Endothelial cell of umbilical vein (primary cell): ENCODE data around the gene CIAPIN1. TPM values are rescaled to one million over a fixed set of nuclear protein-coding genes. Genes with fewer than 3 reads are reported as not detected.

Experiments used
- BruUV-seq: library from RNA; stranded (reverse); fragments of 400-500 nt; replicated peaks from 2 replicates; lab custom pipeline; 2021; lab: Mats Ljungman, UMichigan
- CTCF ChIA-PET: fragments of 300-600, 350-600 bp; sonication (Branson Sonifier 250); formaldehyde crosslinking; loops from one replicate; lab custom pipeline; 2021; ENCODE audit warnings: antibody characterized with exemption, inconsistent platforms; lab: Charles Lee
- POLR2A ChIA-PET: fragments of 300-600, 350-600 bp; sonication (Branson Sonifier 250); formaldehyde crosslinking; loops from one replicate; lab custom pipeline; 2021; ENCODE audit warnings: antibody characterized with exemption, inconsistent platforms; lab: Charles Lee
- DNase-seq: peaks from one replicate; pipeline ENCODE4 v3.0.0-alpha.2; 2011; ENCODE audit warnings: low read depth, low spot score
- FAIRE-seq: peaks from 2 replicates; lab custom pipeline; 2011; peaks lifted over from hg19 to GRCh38; lab: Jason Lieb, UNC
- H2AFZ ChIP-seq: 2 replicates; pipeline ENCODE4 v1.6.0; 2012; ENCODE audit warnings: low read depth, low read length, control low read depth, inconsistent platforms
- H3K27ac ChIP-seq: 2 replicates; pipeline ENCODE4 v1.5.1; 2011; ENCODE audit warnings: low read depth, mild to moderate bottlenecking, control low read depth, low read length, moderate library complexity; ENCODE audit not compliant: insufficient read depth
- H3K27me3 ChIP-seq, 2 experiments: 2 replicates each; pipeline versions ENCODE4 v1.6.0 to v1.6.1; 2011; ENCODE audit warnings: low read length in 2 of 2, mixed read lengths in 1 of 2; ENCODE audit not compliant: control insufficient read depth in 2 of 2, insufficient read depth in 2 of 2
- H3K36me3 ChIP-seq, 2 experiments: 2 replicates in 1 of 2; 3 replicates in 1 of 2; pipeline ENCODE4 v1.5.1; 2011; ENCODE audit warnings: low read length in 2 of 2, mild to moderate bottlenecking in 1 of 2, moderate library complexity in 1 of 2; ENCODE audit not compliant: control insufficient read depth in 2 of 2, insufficient read depth in 2 of 2; ENCODE audit errors: extremely low read depth in 1 of 2
- H3K4me1 ChIP-seq: 3 replicates; pipeline ENCODE4 v1.5.1; 2011; ENCODE audit warnings: mild to moderate bottlenecking, low read length; ENCODE audit not compliant: control insufficient read depth, insufficient read depth; ENCODE audit errors: extremely low read depth
- H3K4me2 ChIP-seq: 2 replicates; pipeline ENCODE4 v1.6.1; 2011; ENCODE audit warnings: low read length, control low read depth, mixed read lengths; ENCODE audit not compliant: insufficient read depth
- H3K4me3 ChIP-seq, 3 experiments: fragments of 200-600 bp in 1 of 3; sonication (generic), shearing (Covaris generic) in 1 of 3; replicated peaks in 1 of 3; 2 replicates each; pipeline ENCODE4 v1.5.1; 2011 to 2016; ENCODE audit warnings: control low read depth in 3 of 3, low read length in 3 of 3, mild to moderate bottlenecking in 2 of 3, inconsistent platforms in 1 of 3, low read depth in 1 of 3, moderate library complexity in 1 of 3; ENCODE audit not compliant: insufficient read depth in 1 of 3
- H3K79me2 ChIP-seq: 2 replicates; pipeline ENCODE4 v1.6.0; 2012; ENCODE audit warnings: low read length, inconsistent platforms; ENCODE audit not compliant: control insufficient read depth, insufficient read depth
- H3K9ac ChIP-seq: replicated peaks from 2 replicates; pipeline ENCODE3; 2011; ENCODE audit warnings: low read length, control low read depth; ENCODE audit not compliant: insufficient read depth; ENCODE audit errors: extremely low read depth
- H3K9me1 ChIP-seq: replicated peaks from 3 replicates; pipeline ENCODE4 v1.6.0; 2011; ENCODE audit warnings: mild to moderate bottlenecking, low read length; ENCODE audit not compliant: control insufficient read depth, insufficient read depth; ENCODE audit errors: extremely low read depth
- H3K9me3 ChIP-seq: replicated peaks from 2 replicates; pipeline ENCODE4 v1.5.1; 2012; ENCODE audit warnings: low read length, inconsistent platforms; ENCODE audit not compliant: control insufficient read depth, insufficient read depth
- H4K20me1 ChIP-seq: replicated peaks from 2 replicates; pipeline ENCODE3; 2011; ENCODE audit warnings: mild to moderate bottlenecking, low read length; ENCODE audit not compliant: control insufficient read depth, insufficient read depth; ENCODE audit errors: extremely low read depth
- CTCF ChIP-seq, 2 donors: IDR thresholded peaks; 1 replicate in 1 of 2; 2 replicates in 1 of 2; pipeline ENCODE4 v1.5.1; 2011; ENCODE audit warnings: low read length in 2 of 2, mild to moderate bottlenecking in 2 of 2, moderate library complexity in 2 of 2, control low read depth in 1 of 2, inconsistent platforms in 1 of 2, low read depth in 1 of 2; ENCODE audit not compliant: insufficient read depth in 1 of 2; ENCODE audit errors: extremely low read depth in 1 of 2
- EZH2 ChIP-seq: IDR thresholded peaks from 2 replicates; pipeline ENCODE4 v1.6.1; 2012; ENCODE audit warnings: borderline replicate concordance, low read depth, mild to moderate bottlenecking, moderate library complexity, low read length, inconsistent platforms; ENCODE audit not compliant: severe bottlenecking
- FOS ChIP-seq: IDR thresholded peaks from 2 replicates; pipeline ENCODE4 v1.6.1; 2011; ENCODE audit warnings: mild to moderate bottlenecking, low read length, moderate library complexity, borderline replicate concordance; ENCODE audit not compliant: insufficient read depth
- GATA2 ChIP-seq: IDR thresholded peaks from 2 replicates; pipeline ENCODE4 v1.7.0; 2011; ENCODE audit warnings: low read depth, mild to moderate bottlenecking, moderate library complexity, mixed read lengths, low read length; ENCODE audit not compliant: insufficient read length, insufficient read depth
- JUN ChIP-seq: IDR thresholded peaks from 2 replicates; pipeline ENCODE4 v1.6.1; 2011; ENCODE audit warnings: borderline replicate concordance, low read depth; ENCODE audit not compliant: insufficient read length, insufficient read depth
- MAX ChIP-seq: IDR thresholded peaks from 2 replicates; pipeline ENCODE4 v1.6.1; 2011; ENCODE audit not compliant: insufficient read depth, insufficient read length
- MYC ChIP-seq: IDR thresholded peaks from one replicate; pipeline ENCODE4 v1.6.1; 2011; ENCODE audit warnings: mild to moderate bottlenecking, low read depth, low read length
- POLR2A ChIP-seq: IDR thresholded peaks from 2 replicates; pipeline ENCODE4 v1.6.1; 2012; ENCODE audit warnings: low read depth, mild to moderate bottlenecking, control low read depth, low read length
- POLR2AphosphoS5 ChIP-seq: IDR thresholded peaks from 2 replicates; pipeline ENCODE4 v1.6.1; 2012; ENCODE audit warnings: low read depth, mild to moderate bottlenecking, control low read depth, low read length, moderate library complexity; ENCODE audit not compliant: insufficient read depth
- dilution Hi-C: fragments of 300-500 bp; cut with MboI; formaldehyde crosslinking; loops from one replicate; pipeline ENCODE4 v1.15.0; 2019; ENCODE audit warnings: low sequenced_read_pairs; ENCODE audit not compliant: extremely low pct_ligation_motif_present
- intact Hi-C: fragments of 100-400 bp; cut with micrococcal nuclease; formaldehyde crosslinking; loops from one replicate; pipeline ENCODE4 v1.10.0; 2022
- polyA plus RNA-seq, 4 experiments: library from polyadenylated mRNA; depleted of rRNA in 3 of 4; stranded (reverse) in 3 of 4; unstranded in 1 of 4; fragments of >200 nt; gene quantifications; 2 replicates each; pipeline versions ENCODE4 v1.2.1 to v1.2.3, GENCODE V29; 2011 to 2012; ENCODE audit warnings: missing spikeins in 1 of 4
- total RNA-seq: library from RNA; stranded (reverse); gene quantifications from 2 replicates; pipeline ENCODE4 v1.2.3, GENCODE V29; 2021

CIAPIN1 gene
- total and polyA plus RNA-seq, 2 donors (not counting 3 experiments of a cell fraction or from before 2014, with no cell fraction given): 74.6 to 77.9 TPM

- H3K27ac ChIP-seq: no peak overlapping the region
- no TSS peak for BruUV-seq
- peaks cover 15% of the 10 kb centered on the region for H3K79me2 ChIP-seq
- peak overlapping the region; percentile 87 for H3K4me2 ChIP-seq
- no peak for DNase-seq
- peak overlapping the region in 1 of 3 experiments; percentile 68 for H3K4me3 ChIP-seq
- peak overlapping the region; percentile 93 for H2AFZ ChIP-seq
- H3K9ac ChIP-seq: no peak overlapping the region
- no peak for FAIRE-seq
- H3K36me3 ChIP-seq: peaks cover 0 to under 1% of the 10 kb centered on the region in 2 experiments
- dilution Hi-C loops (no loop called here), intact Hi-C loops (loop anchor here (10.0 kb wide), 1 partner anchor 165 kb away; no protein-coding TSS in a partner anchor)
- POLR2A ChIA-PET: interaction anchor here (0.6 kb wide), 1 partner anchor 37 kb away, joined by 5 read pairs; no protein-coding TSS in a partner anchor
- H3K27me3 ChIP-seq: no peaks in the 10 kb centered on the region
- no peaks in the 10 kb centered on the region for H4K20me1 ChIP-seq
- CTCF ChIA-PET: interaction anchor here (0.9 to 3.0 kb wide), 4 partner anchors 15 to 40 kb away, joined by 3 to 21 read pairs (median 3); partner anchors contain the start of genes CIAPIN1, COQ9 and POLR2C
- H3K4me1 ChIP-seq: peaks cover 28% of the 10 kb centered on the region
- no peaks in the 10 kb centered on the region for H3K9me1 ChIP-seq
- TF ChIP-seq JUN: no peak
- TF ChIP-seq POLR2A: no peak
- no peak for TF ChIP-seq EZH2
- no peak for TF ChIP-seq MAX
- no peak for TF ChIP-seq FOS
- no peak for TF ChIP-seq POLR2AphosphoS5
- TF ChIP-seq GATA2: no peak
- no peak for TF ChIP-seq CTCF (IDR thresholded peaks at IDR 0.05; ENCODE audit: extremely low read depth in 1 of 2, insufficient read depth in 1 of 2, low read depth in 1 of 2, low read length in 2 of 2)
- no peak for TF ChIP-seq MYC
- H3K9me3 ChIP-seq: no peaks in the 10 kb centered on the region
Measured at GRCh38 chr16:57479976-57480753, 33.0 kb upstream of the CIAPIN1 start.
